Left renal pelvis (tissue), 4 donors: ENCODE data around the gene HKDC1. TPM values are rescaled to one million over a fixed set of nuclear protein-coding genes. Genes with fewer than 3 reads are reported as not detected.

Source experiments
- DNase-seq, 4 donors: peaks; one replicate each; pipeline ENCODE4 v3.0.0-alpha.2; 2013; ENCODE audit warnings: low read depth in 4 of 4, low spot score in 3 of 4
- polyA plus RNA-seq, 4 donors: library from polyadenylated mRNA; unstranded; fragments of 120-200 nt; gene quantifications; one replicate each; pipeline ENCODE4 v1.2.1, GENCODE V29; 2013; ENCODE audit not compliant: insufficient read length in 4 of 4

HKDC1 gene
- polyA plus RNA-seq, 4 donors: 0.42 to 19.0 (median 13.9) TPM

GRCh38 chr10:69316313-69317059 is 96.4 kb downstream of the HKDC1 start:
- no peak for DNase-seq

Other genes with a start within 250 kb of the HKDC1 start
- gene KIFBP, start 231.5 kb upstream of the HKDC1 start, polyA plus RNA-seq: 10 to 100 TPM; 29.9 to 39.0 (median 36.1) TPM
- gene SRGN, start 132.2 kb upstream of the HKDC1 start, polyA plus RNA-seq: 10 to 100 TPM; 17.7 to 45.6 (median 22.4) TPM
- gene VPS26A, start 96.2 kb upstream of the HKDC1 start, polyA plus RNA-seq: 100 to 1,000 TPM in 1 of 4 donors, 10 to 100 TPM in 3; 65.7 to 110 (median 87.0) TPM
- 10 to 100 TPM; 32.8 to 45.0 (median 40.8) TPM for gene SUPV3L1, start 40.1 kb upstream of the HKDC1 start, polyA plus RNA-seq
- 10 to 100 TPM; 38.0 to 53.7 (median 52.3) TPM for gene HK1, start 58.2 kb downstream of the HKDC1 start, polyA plus RNA-seq
- gene TACR2, start 196.6 kb downstream of the HKDC1 start, polyA plus RNA-seq: under 1 TPM; 0.23 to 0.49 (median 0.34) TPM
- 10 to 100 TPM in 3 of 4 donors, 1 to 10 TPM in 1; 9.8 to 73.9 (median 65.2) TPM for gene TSPAN15, start 231.1 kb downstream of the HKDC1 start, polyA plus RNA-seq